Activated CD8-positive, alpha-beta memory T cell treated with anti-CD3 and anti-CD28 coated beads, Interleukin-2, amount 50 U/mL, for 24 hours (primary cell): ENCODE measurements around the gene BICRA.
A peak's percentile ranks its signal among the peaks of the same experiment; 100 is the strongest.

ENCODE experiments used
- DNase-seq: peaks from one replicate; pipeline ENCODE4 v3.0.0-alpha.2; 2020; ENCODE audit errors: extremely low read depth

BICRA gene

DNA sequence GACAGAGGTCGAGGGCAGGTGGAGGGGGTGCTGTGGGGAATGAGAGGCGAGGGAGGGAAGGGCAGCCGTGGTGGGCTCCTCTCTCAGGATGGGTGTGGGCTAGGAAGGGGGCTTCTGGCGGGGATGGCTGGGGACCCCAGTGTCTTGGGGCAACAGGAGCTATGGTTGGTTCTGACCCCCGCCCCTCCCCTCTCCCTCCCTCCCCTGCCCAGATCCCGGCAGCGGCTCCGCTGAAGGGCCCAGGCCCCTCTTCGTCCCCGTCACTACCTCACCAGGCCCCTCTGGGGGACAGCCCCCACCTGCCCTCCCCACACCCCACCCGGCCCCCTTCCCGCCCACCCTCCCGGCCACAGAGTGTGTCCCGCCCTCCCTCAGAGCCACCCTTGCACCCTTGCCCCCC lies 85.0 kb downstream of the BICRA start:
- no peak for DNase-seq

DNA sequence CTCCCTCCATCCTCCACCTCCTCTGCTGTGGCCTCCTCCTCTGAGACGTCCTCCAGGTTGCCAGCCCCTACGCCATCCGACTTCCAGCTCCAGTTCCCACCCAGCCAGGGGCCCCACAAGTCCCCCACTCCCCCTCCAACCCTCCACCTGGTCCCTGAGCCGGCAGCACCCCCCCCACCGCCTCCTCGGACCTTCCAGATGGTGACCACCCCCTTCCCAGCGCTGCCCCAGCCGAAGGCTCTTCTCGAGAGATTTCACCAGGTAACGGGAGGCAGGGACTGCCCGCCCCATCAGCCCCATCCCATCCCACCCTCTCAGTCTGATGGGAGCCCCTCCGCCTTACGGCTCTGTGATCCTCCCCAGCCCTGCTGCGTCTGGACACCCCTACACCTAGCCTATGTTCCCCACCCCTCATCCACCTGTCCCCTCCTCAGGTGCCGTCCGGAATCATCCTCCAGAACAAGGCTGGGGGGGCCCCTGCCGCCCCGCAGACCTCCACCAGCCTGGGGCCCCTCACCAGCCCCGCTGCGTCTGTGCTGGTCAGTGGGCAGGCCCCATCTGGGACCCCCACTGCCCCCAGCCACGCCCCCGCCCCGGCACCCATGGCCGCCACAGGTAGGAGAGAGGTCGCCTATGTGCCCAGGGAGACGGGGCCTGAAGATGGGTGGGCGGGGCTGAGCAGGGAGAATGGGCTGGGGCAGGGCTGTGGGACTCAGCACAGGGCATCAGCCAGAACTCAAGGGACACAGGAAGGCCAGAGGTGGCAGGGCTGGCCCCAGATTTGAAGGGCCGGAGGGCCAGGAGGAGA lies 85.7 kb downstream of the BICRA start:
- DNase-seq = no peak

DNA sequence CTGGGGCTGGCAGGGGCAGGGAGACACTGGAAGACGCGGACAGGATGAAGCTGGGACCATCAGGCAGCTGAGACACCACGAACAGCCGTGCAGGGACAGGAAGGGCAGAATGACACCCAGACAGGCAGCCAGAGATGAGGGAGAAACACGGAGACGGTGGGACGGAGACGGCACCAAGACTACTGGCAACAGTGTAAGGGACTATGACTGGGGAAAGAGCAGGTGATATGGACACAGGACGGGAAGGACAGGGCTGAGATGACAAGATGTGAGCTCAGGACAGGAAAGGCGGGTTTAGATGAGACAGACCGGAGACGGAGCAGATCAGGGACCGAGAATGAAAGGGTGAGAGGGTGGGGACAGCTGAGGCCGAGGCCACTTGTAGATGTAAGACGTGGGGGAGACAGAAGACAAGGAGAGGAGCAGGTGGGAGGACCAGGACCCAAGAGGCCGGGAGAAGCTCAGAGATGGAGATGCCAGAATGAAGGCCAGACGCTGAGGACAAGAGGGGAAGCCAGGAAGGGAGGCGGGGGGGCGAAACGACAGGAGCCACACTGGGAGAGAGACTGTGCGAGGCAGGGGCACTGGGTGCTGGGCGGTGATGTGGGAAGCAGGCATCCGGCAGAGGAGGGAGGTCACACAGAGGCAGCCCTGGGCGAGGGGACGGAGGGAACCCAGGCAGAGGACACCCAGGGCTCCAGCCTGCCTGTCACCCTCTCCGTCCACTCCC lies 86.8 kb downstream of the BICRA start:
- no peak for DNase-seq

DNA sequence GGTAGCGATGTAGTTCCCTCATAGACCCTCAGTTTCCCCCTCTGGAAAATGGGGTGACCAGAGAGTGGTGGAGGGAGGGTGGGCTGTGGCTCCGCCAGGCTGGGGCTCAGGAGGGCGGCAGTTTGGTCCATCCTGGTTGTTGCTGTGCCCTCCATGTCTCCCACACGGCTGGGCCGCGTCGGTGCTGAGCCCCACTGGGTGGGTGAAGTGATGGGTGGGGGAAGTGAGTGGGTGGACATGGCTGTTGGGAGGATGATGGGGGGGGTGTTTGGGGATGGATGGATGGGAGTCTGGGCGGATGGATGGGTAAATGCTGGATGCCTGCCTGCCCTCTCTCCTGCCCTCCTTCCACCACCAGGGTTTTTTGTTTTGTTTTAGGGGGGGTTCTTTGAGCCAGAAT lies 87.7 kb downstream of the BICRA start:
- no peak for DNase-seq

DNA sequence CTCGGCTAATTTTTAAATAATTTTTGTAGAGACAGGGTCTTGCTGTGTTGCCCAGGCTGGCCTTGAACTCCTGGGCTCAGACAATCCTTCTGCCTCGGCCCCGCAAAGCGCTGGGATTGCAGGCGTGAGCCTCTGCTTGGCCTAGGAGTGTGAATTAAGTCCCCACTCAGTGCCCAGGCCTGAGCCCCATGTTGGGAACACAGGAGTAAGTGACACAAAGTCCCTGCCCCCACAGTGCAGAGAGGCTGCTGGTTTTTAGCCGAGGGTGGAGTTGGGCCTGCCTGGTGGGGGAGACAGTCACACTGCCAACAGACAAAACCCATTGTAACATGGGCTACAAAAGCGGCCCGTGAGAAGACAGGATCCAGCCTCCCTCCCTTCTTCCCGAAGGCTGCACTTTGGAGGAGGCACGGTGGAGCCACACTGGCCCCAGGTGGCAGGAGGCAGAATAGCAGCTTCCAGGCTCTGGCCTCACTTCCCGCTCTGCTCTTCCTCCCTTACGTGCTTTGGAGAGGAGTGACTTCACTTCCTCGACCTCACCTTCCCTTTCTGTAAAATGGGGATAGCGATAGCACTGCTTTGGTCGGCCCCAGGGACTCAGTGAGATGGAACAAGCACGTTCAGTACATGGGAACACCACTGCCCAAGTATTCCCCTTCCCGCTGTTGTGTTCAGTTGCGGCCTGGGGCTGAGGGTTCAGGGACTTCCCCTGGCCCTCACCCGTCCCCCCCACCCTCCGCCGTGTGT lies 89.1 kb downstream of the BICRA start:
- no peak for DNase-seq

DNA sequence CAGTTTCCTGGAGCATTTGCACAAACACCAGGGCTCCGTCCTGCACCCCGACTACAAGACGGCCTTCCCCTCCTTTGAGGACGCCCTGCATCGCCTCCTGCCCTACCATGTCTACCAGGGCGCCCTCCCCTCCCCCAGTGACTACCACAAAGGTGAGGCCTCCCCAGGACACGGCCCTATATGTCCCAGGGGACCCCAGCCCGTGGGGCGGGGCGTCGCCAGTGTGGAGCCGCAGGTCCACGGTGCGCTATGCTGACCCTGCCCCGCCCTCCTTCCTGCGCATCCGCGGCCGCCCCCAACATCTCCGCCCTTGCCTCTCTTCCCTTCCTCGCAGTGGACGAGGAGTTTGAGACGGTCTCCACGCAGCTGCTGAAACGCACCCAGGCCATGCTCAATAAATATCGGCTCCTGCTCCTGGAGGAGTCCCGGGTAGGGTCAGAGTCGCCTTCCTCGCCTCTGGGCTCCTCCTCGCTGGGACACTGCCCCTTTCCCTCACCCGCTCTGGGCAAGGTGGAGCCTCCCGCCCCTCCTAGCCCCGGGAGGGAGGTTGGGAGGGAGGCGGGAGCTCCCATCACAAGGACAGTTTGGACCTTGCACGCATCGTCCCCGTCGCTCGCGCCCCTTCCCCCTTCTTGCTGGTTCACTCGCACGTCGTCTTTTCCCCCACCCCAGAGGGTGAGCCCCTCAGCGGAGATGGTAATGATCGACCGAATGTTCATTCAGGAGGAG lies 89.9 kb downstream of the BICRA start:
- DNase-seq = no peak

DNA sequence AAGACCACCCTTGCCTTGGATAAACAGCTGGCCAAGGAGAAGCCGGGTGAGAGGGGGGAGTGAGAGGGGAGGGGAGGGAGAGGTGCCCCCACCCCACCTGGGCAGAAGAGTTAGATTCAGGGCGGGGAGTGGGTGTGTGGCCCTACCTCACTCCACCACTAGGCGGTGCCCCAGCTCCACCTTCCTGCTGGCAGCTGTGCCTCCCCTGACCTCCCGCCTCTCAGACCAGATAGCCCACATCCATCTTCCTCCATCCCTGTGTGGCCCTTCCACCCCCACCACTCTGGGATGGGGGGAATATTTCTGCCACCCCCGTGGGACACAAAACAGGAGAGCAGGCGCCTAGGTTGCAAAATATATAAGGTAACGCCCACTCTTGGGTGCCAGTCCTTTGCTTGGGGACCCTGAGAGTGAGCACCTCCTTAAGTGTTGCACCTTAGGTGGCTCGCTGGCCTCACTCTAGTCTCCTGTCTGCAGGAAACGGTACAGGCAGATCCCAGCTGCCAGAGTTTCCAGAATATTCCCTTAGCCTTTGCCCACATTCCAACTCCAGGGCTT lies 90.5 kb downstream of the BICRA start:
- DNase-seq = no peak

DNA sequence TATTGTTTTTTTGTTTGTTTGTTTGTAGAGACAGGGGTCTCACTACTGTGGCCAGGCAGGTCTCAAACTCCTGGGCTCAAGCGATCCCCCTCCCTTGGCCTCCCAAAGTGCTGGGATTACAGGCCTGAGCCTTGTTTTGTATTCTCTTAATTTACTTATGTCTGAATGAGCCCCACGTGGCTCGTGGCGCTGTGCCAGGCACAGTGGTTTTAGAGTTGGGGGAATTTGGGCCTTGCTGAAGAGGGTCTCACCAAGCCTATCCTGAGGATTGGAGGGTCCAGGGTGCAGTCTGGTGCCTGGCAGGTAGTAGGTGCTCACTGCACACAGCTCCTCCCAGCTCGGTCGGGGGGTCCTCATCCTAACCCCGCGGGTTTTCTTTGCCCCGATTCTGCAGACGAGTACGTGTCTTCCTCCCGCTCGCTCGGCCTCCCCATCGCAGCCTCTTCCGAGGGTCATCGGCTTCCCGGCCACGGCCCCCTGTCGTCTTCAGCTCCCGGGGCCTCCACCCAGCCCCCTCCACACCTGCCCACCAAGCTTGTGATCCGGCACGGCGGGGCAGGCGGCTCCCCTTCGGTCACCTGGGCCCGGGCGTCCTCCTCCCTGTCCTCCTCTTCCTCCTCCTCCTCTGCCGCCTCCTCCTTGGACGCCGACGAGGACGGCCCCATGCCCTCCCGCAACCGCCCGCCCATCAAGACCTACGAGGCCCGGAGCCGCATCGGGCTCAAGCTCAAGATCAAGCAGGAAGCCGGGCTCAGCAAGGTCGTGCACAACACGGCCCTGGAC lies 92.2 kb downstream of the BICRA start:
- no peak for DNase-seq

DNA sequence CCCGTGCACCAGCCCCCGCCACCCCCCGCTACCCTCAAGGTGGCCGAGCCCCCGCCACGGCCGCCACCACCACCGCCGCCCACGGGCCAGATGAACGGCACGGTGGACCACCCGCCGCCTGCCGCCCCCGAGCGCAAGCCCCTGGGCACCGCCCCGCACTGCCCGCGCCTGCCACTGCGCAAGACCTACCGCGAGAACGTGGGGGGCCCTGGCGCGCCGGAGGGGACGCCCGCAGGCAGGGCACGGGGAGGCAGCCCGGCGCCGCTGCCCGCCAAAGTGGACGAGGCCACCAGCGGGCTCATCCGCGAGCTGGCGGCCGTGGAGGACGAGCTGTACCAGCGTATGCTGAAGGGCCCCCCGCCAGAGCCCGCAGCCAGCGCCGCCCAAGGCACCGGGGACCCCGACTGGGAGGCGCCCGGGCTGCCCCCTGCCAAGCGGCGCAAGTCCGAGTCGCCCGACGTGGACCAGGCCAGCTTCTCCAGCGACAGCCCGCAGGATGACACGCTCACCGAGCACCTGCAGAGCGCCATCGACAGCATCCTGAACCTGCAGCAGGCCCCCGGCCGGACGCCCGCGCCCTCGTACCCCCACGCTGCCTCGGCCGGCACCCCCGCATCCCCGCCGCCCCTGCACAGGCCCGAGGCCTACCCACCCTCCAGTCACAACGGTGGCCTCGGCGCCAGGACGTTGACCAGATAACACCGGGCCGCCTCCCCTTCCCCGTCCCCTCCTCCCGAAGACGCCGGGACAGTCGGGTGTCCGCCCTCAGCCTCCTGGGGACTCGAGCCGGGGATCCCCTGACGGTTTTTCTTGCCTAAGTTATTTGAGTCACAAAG lies 93.0 kb downstream of the BICRA start:
- no peak for DNase-seq

DNA sequence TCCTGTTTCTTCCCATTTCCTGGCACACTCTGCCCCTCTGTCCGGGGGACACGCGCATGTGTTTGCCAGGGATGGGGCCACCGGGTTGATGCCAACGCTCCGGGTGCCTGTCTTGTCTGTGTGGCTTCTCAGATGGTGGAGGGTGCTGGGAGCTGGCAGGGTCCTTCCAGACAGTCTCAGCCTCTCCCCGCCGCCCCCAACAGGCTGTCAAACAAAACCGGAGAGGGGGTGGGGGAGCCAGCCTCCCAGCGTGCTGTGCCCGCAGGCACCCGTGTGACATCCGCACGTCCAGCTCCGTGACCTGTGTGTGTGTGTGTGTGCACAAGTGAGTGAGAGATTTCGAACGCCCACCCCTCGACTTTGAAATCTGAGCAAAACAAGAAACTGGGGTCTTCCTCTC lies 93.7 kb downstream of the BICRA start:
- DNase-seq = no peak

DNA sequence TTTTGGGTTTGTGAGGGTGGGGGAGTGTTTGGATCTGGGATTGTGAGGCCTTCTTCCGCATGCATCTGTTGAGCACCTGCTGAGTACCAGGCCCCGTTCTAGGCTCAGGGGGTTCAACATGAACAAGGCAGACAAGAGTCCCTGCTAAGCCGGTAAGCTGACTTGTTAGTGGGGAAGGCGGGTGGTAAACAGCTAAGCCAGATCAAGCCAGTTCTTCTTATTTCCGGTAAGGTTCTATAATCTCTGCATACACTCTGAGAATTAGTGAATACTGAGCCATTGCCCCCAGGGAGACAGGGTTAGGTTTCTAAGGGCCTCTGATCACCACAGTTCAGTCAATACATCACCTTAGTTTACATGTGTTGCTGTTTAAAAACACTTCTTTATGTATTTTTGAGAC lies 94.4 kb downstream of the BICRA start:
- no peak for DNase-seq

DNA sequence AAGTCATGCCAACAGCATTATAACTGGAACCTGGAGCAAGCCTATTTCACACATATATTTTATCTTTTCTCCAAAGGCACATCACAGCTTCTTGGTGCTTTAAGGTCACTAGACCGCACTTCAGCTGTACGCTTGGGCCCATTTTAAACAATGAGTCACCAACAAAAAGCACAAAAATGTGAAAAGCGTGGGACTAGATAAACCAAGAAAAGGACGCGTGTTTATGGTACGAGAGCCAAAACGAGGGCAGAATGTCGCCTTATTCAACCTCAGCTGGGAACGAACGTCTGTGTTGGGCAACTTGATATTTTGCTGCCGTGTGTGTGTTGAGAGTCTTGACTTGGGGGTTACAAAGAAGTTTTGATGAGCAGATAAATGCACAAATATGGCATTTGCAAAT lies 95.1 kb downstream of the BICRA start:
- no peak for DNase-seq

DNA sequence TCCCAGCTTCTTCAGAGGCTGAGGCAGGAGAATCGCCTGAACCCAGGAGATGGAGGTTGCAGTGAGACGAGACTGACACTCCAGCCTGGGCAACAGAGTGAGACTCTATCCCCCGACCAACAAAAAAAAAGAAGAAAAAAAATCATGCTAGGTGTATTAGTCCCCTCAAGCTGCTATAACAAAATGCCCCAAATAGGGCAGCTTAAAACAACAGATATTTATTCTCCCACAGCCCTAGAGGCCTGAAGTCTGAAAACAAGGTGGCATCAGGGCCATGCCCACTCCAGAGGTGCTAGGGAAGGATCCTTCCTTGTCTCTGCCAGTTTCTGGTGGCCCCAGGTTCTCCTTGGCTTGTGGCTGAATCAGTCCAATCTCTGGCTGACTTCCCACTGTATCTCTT lies 95.7 kb downstream of the BICRA start:
- DNase-seq = no peak

DNA sequence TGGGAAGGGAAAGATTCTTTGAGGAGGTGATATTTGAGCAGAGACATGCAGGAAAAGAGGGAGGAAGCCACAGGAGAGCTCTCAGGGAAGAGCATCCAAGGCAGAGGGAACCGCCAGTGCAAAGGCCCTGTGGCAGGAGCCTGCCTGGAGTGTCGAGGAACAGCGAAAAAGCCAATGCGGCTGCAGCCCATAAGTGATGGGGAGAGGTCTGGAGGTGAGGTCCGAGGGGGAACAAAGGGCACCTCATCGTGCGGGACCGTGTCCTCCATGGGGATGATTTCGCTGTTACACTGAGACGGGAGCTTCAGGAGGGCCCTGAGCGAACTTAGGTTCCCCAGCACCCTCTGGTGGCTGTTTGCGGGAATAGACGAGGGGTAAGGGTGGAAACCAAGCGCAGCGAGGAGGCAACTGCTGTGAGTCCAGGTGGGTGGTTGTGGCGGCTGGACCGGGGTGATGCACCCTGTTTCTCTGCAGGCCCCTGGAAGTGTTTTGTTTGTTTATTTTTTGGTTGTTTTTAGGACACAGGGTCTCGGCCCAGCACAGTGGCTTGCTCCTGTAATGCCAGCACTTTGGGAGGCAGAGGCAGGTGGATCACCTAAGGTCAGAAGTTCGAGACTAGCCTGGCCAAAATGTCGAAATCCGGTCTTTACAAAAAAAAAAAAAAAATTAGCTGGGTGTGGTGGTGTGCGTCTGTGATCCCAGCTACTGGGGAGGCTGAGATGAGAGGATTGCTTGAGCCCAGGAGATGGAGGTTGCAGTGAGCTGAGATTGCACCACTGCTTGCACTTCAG lies 98.4 kb downstream of the BICRA start:
- peak; percentile 38 for DNase-seq

DNA sequence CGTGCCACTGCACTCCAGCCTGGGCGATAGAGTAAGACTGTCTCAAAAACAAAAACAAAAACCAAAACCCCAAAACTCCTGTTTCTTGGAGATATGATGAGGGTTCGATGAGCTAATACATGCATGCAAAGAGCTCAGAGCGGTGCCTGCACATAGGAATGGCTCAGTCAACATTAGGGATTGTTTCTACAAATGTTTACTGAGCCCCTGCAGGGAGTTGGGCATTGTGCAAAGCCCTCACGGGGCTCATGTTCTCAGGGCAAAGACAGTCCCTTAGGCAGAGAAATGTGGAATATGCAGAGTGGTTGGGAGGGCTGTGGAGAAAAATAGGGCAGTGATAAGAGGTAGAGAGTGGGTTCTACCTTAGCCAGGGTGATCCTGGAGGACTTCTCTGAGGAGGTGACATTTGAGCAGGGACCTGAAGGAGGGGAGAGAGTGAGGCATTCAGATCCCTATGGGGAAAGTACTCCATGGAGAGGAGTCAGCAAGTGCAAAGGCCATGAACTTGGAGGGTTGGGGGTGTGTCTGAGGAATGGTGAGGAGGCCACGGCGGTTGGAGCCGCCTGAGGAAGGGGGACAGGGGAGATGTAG lies 102.8 kb downstream of the BICRA start:
- no peak for DNase-seq

DNA sequence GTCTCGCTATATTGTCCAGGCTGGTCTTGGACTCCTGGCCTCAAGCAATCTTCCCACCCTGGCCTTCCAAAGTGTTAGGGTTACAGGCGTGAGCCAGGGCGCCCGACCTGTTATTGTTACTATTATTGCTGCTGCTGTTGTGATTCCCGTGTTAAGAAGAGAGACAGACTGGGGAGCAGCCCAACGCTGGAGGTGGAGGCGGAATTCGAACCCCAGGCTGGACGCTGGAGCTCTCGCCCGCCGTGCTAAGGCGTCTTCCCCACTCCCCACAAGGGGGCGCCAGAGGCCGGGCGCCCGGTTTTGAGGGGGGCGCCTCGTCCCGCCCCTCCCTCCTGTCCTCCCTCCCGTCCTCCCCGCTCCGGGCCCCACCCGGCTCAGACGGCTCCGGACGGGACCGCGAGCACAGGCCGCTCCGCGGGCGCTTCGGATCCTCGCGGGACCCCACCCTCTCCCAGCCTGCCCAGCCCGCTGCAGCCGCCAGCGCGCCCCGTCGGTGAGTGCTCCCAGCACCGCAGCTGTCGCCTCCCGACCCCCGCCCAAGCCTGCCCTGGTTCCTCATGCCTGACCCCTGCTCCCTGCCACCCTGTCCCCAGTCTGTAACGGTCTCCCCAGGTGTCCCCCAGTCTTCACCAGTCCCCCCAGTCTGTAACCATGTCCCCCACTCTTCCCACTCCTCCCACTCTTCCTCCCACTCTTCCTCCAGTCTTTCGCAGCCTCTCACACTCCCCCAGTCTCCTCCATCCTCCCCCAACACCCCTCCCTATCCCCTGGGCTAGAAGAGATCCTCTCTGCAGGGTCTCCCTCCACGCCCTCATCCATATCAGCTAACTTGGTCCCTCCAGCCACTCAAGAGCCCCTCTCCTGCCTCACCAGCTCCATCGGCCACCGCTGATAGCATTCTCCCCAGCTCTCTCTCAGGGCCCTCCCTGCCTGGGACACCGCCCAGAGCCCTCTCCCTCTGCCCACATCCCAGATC lies 104.4 kb downstream of the BICRA start, which contains the start of gene EHD2:
EHD2 (plus strand) TSS at position 377 of the 976 bp plus-strand sequence. CDS start 3,191 bp downstream, outside the sequence.
- no peak for DNase-seq

DNA sequence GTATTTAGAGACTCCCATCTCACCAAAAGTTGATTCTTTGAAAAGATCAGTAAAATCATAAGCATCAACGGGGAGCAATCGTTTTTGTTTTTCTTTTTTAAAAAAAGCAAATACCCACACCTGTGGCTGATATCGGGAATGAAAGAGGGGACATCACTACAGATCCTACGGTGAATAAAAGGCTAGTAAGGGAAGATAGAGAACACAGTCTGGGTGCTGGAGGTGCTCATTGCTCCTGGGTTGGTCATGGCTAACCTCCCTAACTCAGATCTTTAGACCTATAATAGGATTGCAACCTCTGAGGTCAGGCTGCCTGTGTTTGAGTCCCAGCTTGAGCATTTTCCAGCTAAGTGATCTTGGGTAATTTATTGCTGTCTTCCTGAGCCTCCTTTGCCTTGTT lies 105.4 kb downstream of the BICRA start:
- DNase-seq = no peak
